Pancreas (tissue), 10 donors: Measurements from ENCODE around the gene TMEM156. TPM values are rescaled to one million over a fixed set of nuclear protein-coding genes. Genes with fewer than 3 reads are reported as not detected.
"Not testable (repeated sequence)": the region's sequence is repeated elsewhere in the genome, so short reads cannot be mapped to it uniquely, and the experiment has no call there.

Experiments used
- ATAC-seq, 4 donors: fragments of 200-7000 bp; cut with Tn5 transposase; one replicate each; pipeline versions ENCODE4 v1.8.0 to v1.9.1; 2020; ENCODE audit warnings: mild to moderate bottlenecking in 4 of 4, moderate library complexity in 4 of 4
- DNase-seq, 6 donors: peaks; one replicate each; pipeline ENCODE4 v3.0.0-alpha.2; 2020
- FAIRE-seq: peaks from 2 replicates; lab custom pipeline; 2012; peaks lifted over from hg19 to GRCh38; lab: Jason Lieb, UNC
- H3K27ac ChIP-seq, 4 donors: fragments of 200-600 bp; sonication (generic); 1 replicate in 3 of 4; 2 replicates in 1 of 4; pipeline versions ENCODE4 v1.5.0 to v1.8.0; 2020
- H3K27me3 ChIP-seq, 4 donors: fragments of 200-600 bp; one replicate each; pipeline ENCODE4 v1.8.0; 2021
- H3K36me3 ChIP-seq, 3 donors: fragments of 200-600 bp; sonication (generic) in 1 of 3; one replicate each; pipeline versions ENCODE4 v1.5.0 to v1.8.0; 2020 to 2021
- H3K4me1 ChIP-seq, 3 donors: fragments of 200-600 bp; one replicate each; pipeline ENCODE4 v1.8.0; 2021
- H3K4me3 ChIP-seq, 4 donors: fragments of 200-600 bp; sonication (generic) in 2 of 4; one replicate each; pipeline versions ENCODE4 v1.5.0 to v1.8.0; 2020 to 2021
- H3K9me3 ChIP-seq, 4 donors: fragments of 200-600 bp; one replicate each; pipeline ENCODE4 v1.8.0; 2021
- WGBS, 2 donors: extraction: QIAGEN DNeasy Blood & Tissue Kit; methylation state at CpG; one replicate each; pipeline ENCODE4 v1.1.7; 2013; 5-methylcytosine and 5-hydroxymethylcytosine counted together
- intact Hi-C, 3 donors: fragments of 100-400 bp; cut with DNase I; formaldehyde crosslinking; loops; one replicate each; pipeline versions ENCODE4 v1.11.1 to v1.14.2; 2022
- polyA plus RNA-seq, 2 donors: library from polyadenylated mRNA; stranded (reverse); fragments of 200-250 nt; gene quantifications; one replicate each; pipeline ENCODE4 v1.2.3, GENCODE V29; 2013
- total RNA-seq, 6 donors: library from RNA; stranded (reverse); fragmentation: NEBNext Ultra II Directional in 4 of 6; extraction: Animal tissue kit (Norgen Biotek cat#: 25700) in 4 of 6; gene quantifications; one replicate each; pipeline versions ENCODE4 v1.2.1 to v1.2.4, GENCODE V29; 2021 to 2023
- TF ChIP-seq, protein P1 (sequence below), 4 donors: fragments of 200-600 bp; sonication (generic) in 3 of 4; IDR thresholded peaks; one replicate each; pipeline versions ENCODE4 v1.5.0 to v1.8.0; 2021; ENCODE audit warnings: antibody characterized with exemption in 4 of 4
- donor health status: healthy with polysubstance abuse.
- donor health status: DM: no; HTN: no; CAD: no; lungs with moderate emphysema.
- donor health status: DM: no; HTN: no; CAD: no.
- donor health status: control.
- donor health status: control.
- donor health status: Bipolar disorder and iron deficiency.
- donor health status: DM: yes; HTN: yes; CAD: no.
- donor health status: DM: no; HTN: no; CAD: no.
- donor health status: DM: no; HTN: no; CAD: no.
- donor health status: DM: yes; HTN: yes; CAD: no.

TMEM156 gene
- total and polyA plus RNA-seq, 8 donors, result 0.08 to 1.8 (median 0.53) TPM

DNA sequence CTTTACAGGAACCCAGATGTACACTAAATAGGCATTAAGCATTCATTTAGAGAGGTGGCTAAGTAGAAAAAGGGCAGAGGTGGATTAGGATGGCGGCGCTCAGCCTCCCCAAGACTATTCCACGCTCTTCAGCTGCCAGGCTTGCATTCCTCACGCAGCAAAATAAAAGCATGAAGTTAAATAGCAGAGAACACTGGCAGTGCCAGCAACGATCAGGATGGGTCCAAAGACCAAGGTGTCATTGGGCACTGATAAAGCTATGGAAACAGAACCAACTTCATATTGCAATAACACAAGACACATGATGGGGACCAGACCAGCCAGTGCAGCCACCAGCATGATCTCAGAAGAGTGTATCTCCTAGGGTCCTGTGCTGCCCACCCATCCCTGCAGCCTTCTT lies 42.0 kb downstream of the TMEM156 start:
- FAIRE-seq, result no peak
- Histone ChIP-seq H3K27ac (no peak overlapping the region), H3K4me1 (no peaks in the 10 kb centered on the region), H3K9me3 (no peaks in the 10 kb centered on the region), H3K36me3 (no peaks in the 10 kb centered on the region), H3K4me3 (no peak overlapping the region), H3K27me3 (no peaks in the 10 kb centered on the region)
- intact Hi-C loops, result no loop called here
- 78 to 83% methylated on average over 5 of the region's 5 CpGs for WGBS, 2 donors
- TF ChIP-seq, protein P1, sequence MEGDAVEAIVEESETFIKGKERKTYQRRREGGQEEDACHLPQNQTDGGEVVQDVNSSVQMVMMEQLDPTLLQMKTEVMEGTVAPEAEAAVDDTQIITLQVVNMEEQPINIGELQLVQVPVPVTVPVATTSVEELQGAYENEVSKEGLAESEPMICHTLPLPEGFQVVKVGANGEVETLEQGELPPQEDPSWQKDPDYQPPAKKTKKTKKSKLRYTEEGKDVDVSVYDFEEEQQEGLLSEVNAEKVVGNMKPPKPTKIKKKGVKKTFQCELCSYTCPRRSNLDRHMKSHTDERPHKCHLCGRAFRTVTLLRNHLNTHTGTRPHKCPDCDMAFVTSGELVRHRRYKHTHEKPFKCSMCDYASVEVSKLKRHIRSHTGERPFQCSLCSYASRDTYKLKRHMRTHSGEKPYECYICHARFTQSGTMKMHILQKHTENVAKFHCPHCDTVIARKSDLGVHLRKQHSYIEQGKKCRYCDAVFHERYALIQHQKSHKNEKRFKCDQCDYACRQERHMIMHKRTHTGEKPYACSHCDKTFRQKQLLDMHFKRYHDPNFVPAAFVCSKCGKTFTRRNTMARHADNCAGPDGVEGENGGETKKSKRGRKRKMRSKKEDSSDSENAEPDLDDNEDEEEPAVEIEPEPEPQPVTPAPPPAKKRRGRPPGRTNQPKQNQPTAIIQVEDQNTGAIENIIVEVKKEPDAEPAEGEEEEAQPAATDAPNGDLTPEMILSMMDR (IDR thresholded peaks at IDR 0.05), result no peak
- DNase-seq, result no peak
- ATAC-seq, result no peak

DNA sequence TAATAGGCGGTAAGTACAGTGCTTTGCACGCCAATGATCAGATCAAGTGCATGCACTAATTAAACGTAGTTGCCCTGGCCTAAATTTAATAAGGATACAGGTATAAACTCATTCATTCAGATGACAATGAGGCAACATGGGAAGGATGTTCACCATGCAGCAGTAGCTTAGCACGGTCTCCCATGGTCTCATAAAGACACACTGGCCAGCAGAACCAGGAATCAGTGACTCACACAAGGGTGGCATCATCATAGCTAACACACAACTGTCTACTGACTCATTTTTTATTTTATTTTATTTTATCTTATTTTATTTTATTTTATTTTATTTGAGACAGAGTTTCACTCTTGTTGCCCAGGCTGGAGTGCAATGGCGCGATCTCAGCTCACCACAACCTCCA lies 42.7 kb downstream of the TMEM156 start:
- Histone ChIP-seq H3K4me1 (no peaks in the 10 kb centered on the region), H3K9me3 (no peaks in the 10 kb centered on the region), H3K27ac (no peak overlapping the region), H3K27me3 (no peaks in the 10 kb centered on the region), H3K36me3 (no peaks in the 10 kb centered on the region), H3K4me3 (no peak overlapping the region)
- intact Hi-C loops, result no loop called here
- TF ChIP-seq, protein P1 (IDR thresholded peaks at IDR 0.05), result no peak
- ATAC-seq (no peak), FAIRE-seq (no peak), DNase-seq (no peak)
- WGBS, 2 donors, result 86 to 93% methylated on average over 6 of the region's 6 CpGs

DNA sequence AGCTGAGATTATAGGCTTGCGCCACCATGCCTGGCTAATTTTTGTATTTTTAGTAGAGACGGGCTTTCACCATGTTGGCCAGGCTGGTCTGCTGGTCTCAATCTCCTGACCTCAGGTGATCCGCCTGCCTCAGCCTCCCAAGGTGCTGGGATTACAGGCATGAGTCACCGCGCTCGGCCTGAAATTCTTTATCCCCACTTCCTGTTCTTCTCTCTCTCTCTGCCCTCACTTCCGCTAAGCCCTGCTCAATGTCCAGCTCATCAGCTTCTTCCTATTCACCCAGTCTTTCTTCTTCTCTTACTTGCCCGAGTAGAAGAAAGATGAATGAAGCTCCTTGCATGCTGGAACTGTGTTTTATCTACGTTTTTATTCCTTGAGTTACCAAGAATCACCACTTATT lies 43.9 kb downstream of the TMEM156 start:
- 81 to 85% methylated on average over 8 to 9 of the region's 9 CpGs for WGBS, 2 donors

DNA sequence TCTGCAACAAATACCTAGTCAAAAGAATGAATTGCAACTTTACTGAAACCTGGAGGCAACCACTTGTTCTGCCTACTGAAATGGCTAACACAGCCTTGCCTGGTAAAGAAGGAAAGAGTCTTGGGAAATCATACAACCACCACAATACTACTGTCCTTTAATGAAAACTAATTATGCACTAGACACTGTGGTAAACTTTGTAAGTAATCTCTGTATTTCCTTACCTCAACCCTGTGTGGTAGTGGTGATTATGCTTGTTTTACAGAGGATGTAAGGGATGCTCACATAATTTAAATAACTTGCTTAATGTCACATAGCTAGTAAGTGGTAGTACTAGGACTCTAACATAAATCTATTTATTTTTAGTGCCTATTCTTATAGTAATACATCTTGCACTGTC lies 44.7 kb downstream of the TMEM156 start:
- FAIRE-seq (no peak), DNase-seq (no peak), ATAC-seq (no peak)
- Histone ChIP-seq H3K27ac (no peak overlapping the region), H3K9me3 (no peaks in the 10 kb centered on the region), H3K4me1 (no peaks in the 10 kb centered on the region), H3K36me3 (no peaks in the 10 kb centered on the region), H3K27me3 (no peaks in the 10 kb centered on the region), H3K4me3 (no peak overlapping the region)
- TF ChIP-seq, protein P1 (IDR thresholded peaks at IDR 0.05), result no peak
- intact Hi-C loops, result no loop called here

More for the DNA sequence above, 43.9 kb downstream of the TMEM156 start:
- H3K36me3 ChIP-seq, FAIRE-seq, H3K9me3 ChIP-seq, H3K27ac ChIP-seq, intact Hi-C loops, H3K27me3 ChIP-seq, H3K4me3 ChIP-seq, DNase-seq, H3K4me1 ChIP-seq, ATAC-seq: not testable (repeated sequence)

DNA sequence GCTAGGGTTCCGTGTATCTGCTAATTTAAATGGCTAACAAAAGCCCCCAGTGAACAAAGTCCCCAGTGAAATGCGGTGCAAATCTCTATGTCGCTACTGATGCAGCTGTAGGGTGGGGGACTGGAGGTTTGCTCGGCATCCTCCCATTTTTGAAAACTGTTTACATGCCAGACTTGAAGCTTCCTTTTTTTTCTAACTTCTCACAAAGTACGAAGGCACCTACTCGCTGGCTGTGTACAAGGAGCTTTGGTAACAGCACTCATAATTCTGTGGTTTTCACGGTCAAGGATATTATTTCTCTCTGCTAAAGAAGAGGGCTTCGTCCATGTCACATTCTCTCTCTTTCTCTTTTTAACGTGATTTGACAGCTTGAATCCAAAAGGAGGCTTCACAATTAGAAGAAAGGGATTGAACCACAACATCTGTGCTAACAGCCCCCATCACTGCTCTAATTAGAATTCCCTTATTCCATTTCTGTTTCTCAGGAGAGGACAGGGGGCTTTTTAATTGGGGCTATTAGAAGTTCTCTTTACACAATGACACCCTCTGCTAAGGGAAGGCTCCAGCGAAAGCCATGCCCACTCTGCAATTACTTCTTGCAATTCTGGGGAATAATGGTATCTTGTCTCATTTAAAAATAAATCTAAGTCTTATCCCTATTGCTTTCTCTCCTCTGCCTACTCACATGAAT lies 46.7 kb downstream of the TMEM156 start:
- H3K9me3 ChIP-seq, result no peaks in the 10 kb centered on the region
- WGBS, 2 donors, result 69 to 78% methylated on average over 10 of the region's 10 CpGs

More for the DNA sequence above, 46.7 kb downstream of the TMEM156 start:
- H3K4me1 ChIP-seq, result no peaks in the 10 kb centered on the region
- no peak overlapping the region for H3K27ac ChIP-seq
- intact Hi-C loops, result no loop called here
- H3K27me3 ChIP-seq, result no peaks in the 10 kb centered on the region
- DNase-seq, result no peak
- ATAC-seq, result no peak
- no peak overlapping the region for H3K4me3 ChIP-seq
- H3K36me3 ChIP-seq, result no peaks in the 10 kb centered on the region
- TF ChIP-seq, protein P1 (IDR thresholded peaks at IDR 0.05), result no peak
- FAIRE-seq, result no peak
